K562 (cell line): ENCODE results near the gene PSMB10. TPM values are rescaled to one million over a fixed set of nuclear protein-coding genes. Genes with fewer than 3 reads are reported as not detected.

Experiments used
- ATAC-seq: fragments of 200-7000 bp; cut with Tn5 transposase; 3 replicates; pipeline ENCODE4 v1.9.1; 2020; ENCODE audit warnings: moderate library complexity
- BruUV-seq: library from RNA; stranded (reverse); fragments of 400-500 nt; replicated peaks from 2 replicates; lab custom pipeline; 2021; lab: Mats Ljungman, UMichigan
- CTCF ChIA-PET: fragments of 300-600 bp; formaldehyde crosslinking; extraction: SDS; loops from one replicate; lab custom pipeline; 2021; ENCODE audit warnings: low intra/inter-chr PET ratio; lab: Yijun Ruan, JAX
- POLR2A ChIA-PET: fragments of 300-600, 350-650 bp; sonication (Branson Sonifier 250); formaldehyde crosslinking; extraction: SDS; loops from one replicate; lab custom pipeline; 2021; ENCODE audit warnings: antibody characterized with exemption, inconsistent platforms; lab: Yijun Ruan, JAX
- DNase-seq, 4 experiments: peaks; one replicate each; pipeline versions ENCODE4 v3.0.0 to v3.0.0-alpha.2; 2011 to 2018; ENCODE audit warnings: low spot score in 3 of 4, mixed read lengths in 3 of 4; ENCODE audit errors: extremely low read depth in 1 of 4
- FAIRE-seq: peaks from 2 replicates; lab custom pipeline; 2011; peaks lifted over from hg19 to GRCh38; lab: Jason Lieb, UNC
- H2AFZ ChIP-seq: 2 replicates; pipeline ENCODE4 v1.6.0; 2011; ENCODE audit warnings: low read depth, low read length, control low read depth, inconsistent platforms
- H3K27ac ChIP-seq: fragments of 200-600 bp; 3 replicates; pipeline ENCODE4 v1.8.0; 2011; ENCODE audit warnings: low read depth, mild to moderate bottlenecking, control low read depth, inconsistent platforms, low read length, moderate library complexity, mixed read lengths; ENCODE audit errors: extremely low read depth
- H3K27me3 ChIP-seq, 2 experiments: fragments of 300-600 bp in 1 of 2; 2 replicates in 1 of 2; 3 replicates in 1 of 2; pipeline versions ENCODE4 v1.6.0 to v1.8.0; 2011; ENCODE audit warnings: inconsistent platforms in 2 of 2, low read length in 2 of 2, mild to moderate bottlenecking in 1 of 2, mixed read lengths in 1 of 2, moderate library complexity in 1 of 2; ENCODE audit not compliant: control insufficient read depth in 2 of 2, insufficient read depth in 2 of 2
- H3K36me3 ChIP-seq: fragments of 300-600 bp; 3 replicates; pipeline ENCODE4 v1.8.0; 2011; ENCODE audit warnings: mild to moderate bottlenecking, low read length, inconsistent platforms; ENCODE audit not compliant: control insufficient read depth, insufficient read depth
- H3K4me1 ChIP-seq, 2 experiments: fragments of 200-600 bp in 1 of 2; replicated peaks in 1 of 2; 2 replicates in 1 of 2; 3 replicates in 1 of 2; pipeline versions ENCODE4 v1.5.1 to v1.8.0; 2011; ENCODE audit warnings: inconsistent platforms in 2 of 2, low read length in 2 of 2, mild to moderate bottlenecking in 1 of 2, mixed read lengths in 1 of 2, moderate library complexity in 1 of 2; ENCODE audit not compliant: control insufficient read depth in 2 of 2, insufficient read depth in 2 of 2
- H3K4me2 ChIP-seq: 2 replicates; pipeline ENCODE4 v1.6.1; 2011; ENCODE audit warnings: low read length, control low read depth, inconsistent platforms, mixed read lengths; ENCODE audit not compliant: insufficient read depth
- H3K4me3 ChIP-seq: fragments of 200-600 bp; sonication (generic), shearing (Covaris generic); 2 replicates; pipeline ENCODE4 v1.5.1; 2016; ENCODE audit warnings: control low read depth, inconsistent platforms
- H3K79me2 ChIP-seq: fragments of 200-600 bp; 3 replicates; pipeline ENCODE4 v1.8.0; 2011; ENCODE audit warnings: low read length, inconsistent platforms; ENCODE audit not compliant: control insufficient read depth, insufficient read depth
- H3K9ac ChIP-seq, 2 experiments: 2 replicates each; pipeline versions ENCODE4 v1.6.0 to v1.6.1; 2011; ENCODE audit warnings: low read depth in 2 of 2, low read length in 2 of 2, control low read depth in 1 of 2, inconsistent platforms in 1 of 2, mild to moderate bottlenecking in 1 of 2, mixed read lengths in 1 of 2; ENCODE audit not compliant: insufficient read depth in 1 of 2
- H3K9me1 ChIP-seq: one replicate; pipeline ENCODE4 v1.6.0; 2011; ENCODE audit warnings: inconsistent platforms, mild to moderate bottlenecking, low read length, moderate library complexity; ENCODE audit not compliant: control insufficient read depth, insufficient read depth
- H3K9me3 ChIP-seq: replicated peaks from 2 replicates; pipeline ENCODE4 v1.5.1; 2011; ENCODE audit warnings: low read depth, low read length, inconsistent platforms; ENCODE audit not compliant: control insufficient read depth, insufficient read depth
- H4K20me1 ChIP-seq: replicated peaks from 2 replicates; pipeline ENCODE4 v1.6.1; 2011; ENCODE audit warnings: low read length, inconsistent platforms, mixed read lengths; ENCODE audit not compliant: control insufficient read depth, insufficient read depth
- NCOA4 ChIP-seq: fragments of 450-650 bp; IDR thresholded peaks from 2 replicates; pipeline ENCODE4 v1.6.1; 2018; ENCODE audit warnings: mild to moderate bottlenecking; ENCODE audit not compliant: partially characterized antibody
- WGBS: fragments of 100-300 bp; shearing (Covaris generic); methylation state at CpG from one replicate; pipeline ENCODE4 v1.1.6; 2016; ENCODE audit warnings: low coverage, mixed read lengths; ENCODE audit not compliant: insufficient coverage; ENCODE audit errors: missing lambda C conversion rate; 5-methylcytosine and 5-hydroxymethylcytosine counted together
- in situ Hi-C: fragments of 300-500 bp; cut with MboI; formaldehyde crosslinking; loops from 4 replicates; pipeline ENCODE4 v1.15.0; 2018; ENCODE audit warnings: inconsistent platforms, mixed read lengths
- intact Hi-C: fragments of 100-400 bp; cut with micrococcal nuclease; formaldehyde crosslinking; loops from 2 replicates; pipeline ENCODE4 v1.14.2; 2022
- polyA plus RNA-seq, 8 experiments: library from polyadenylated mRNA; depleted of rRNA in 4 of 8; stranded (reverse) in 5 of 8; unstranded in 3 of 8; fragments of >200 nt; fragmentation: Nextera tagmentation in 2 of 8; fragmentation: Illumina TruSeq in 1 of 8; extraction: Ambion mirVana in 2 of 8; extraction: Trizol in 1 of 8; gene quantifications; 2 replicates each; pipeline versions ENCODE4 v1.2.1 to v1.2.3, GENCODE V29; 2011 to 2014; ENCODE audit warnings: inconsistent platforms in 1 of 8, missing spikeins in 1 of 8
- total RNA-seq, 7 experiments: library from RNA; depleted of rRNA in 6 of 7; stranded (reverse); fragments of >200 nt in 6 of 7; fragmentation: Illumina TruSeq in 2 of 7; extraction: Trizol in 2 of 7; gene quantifications; 2 replicates each; pipeline versions ENCODE4 v1.2.1 to v1.2.3, GENCODE V29; 2011 to 2021; ENCODE audit warnings: low replicate concordance in 1 of 7
- TF ChIP-seq, protein P1 (sequence below): fragments of 250-450 bp; sonication (Bioruptor Pico); IDR thresholded peaks from 2 replicates; pipeline ENCODE4 v1.5.0; 2021; ENCODE audit warnings: mild to moderate bottlenecking, borderline replicate concordance
- TF ChIP-seq, protein P2 (sequence below): sonication (generic); formaldehyde crosslinking; IDR thresholded peaks from 2 replicates; pipeline ENCODE4 v1.8.0; 2023; ENCODE audit warnings: mild to moderate bottlenecking, missing genetic modification reagents

Gene PSMB10
- total and polyA plus RNA-seq, 9 of the 15 experiments (the other 6 are each of a cell fraction or from before 2014, with no cell fraction given) = 11.7 to 105 (median 51.0) TPM

DNA sequence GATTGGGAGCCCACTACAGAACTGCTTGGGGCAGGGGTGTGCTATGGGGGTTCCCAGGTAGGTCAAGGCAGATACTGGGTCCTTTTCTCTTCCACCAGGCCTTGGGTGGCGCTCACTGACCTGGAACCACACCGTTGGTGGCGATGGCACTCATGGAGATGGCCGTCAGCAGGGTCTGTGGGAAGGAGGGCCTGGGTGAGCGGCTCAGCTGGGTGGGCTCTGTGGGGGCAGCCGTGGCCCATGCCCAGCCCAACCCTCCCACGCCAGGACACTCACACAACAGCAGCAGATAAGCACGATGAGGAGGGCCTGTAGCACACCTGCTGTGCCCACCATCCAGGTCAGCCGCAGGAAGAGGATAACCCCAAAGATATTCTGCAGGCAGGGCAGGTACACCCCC lies 21.0 kb upstream of the PSMB10 start (continued):
- TF ChIP-seq, protein P1, sequence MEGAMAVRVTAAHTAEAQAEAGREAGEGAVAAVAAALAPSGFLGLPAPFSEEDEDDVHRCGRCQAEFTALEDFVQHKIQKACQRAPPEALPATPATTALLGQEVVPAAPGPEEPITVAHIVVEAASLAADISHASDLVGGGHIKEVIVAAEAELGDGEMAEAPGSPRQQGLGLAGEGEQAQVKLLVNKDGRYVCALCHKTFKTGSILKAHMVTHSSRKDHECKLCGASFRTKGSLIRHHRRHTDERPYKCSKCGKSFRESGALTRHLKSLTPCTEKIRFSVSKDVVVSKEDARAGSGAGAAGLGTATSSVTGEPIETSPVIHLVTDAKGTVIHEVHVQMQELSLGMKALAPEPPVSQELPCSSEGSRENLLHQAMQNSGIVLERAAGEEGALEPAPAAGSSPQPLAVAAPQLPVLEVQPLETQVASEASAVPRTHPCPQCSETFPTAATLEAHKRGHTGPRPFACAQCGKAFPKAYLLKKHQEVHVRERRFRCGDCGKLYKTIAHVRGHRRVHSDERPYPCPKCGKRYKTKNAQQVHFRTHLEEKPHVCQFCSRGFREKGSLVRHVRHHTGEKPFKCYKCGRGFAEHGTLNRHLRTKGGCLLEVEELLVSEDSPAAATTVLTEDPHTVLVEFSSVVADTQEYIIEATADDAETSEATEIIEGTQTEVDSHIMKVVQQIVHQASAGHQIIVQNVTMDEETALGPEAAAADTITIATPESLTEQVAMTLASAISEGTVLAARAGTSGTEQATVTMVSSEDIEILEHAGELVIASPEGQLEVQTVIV (CRISPR knock-in tag) = no peak
- TF ChIP-seq NCOA4 = no peak

DNA sequence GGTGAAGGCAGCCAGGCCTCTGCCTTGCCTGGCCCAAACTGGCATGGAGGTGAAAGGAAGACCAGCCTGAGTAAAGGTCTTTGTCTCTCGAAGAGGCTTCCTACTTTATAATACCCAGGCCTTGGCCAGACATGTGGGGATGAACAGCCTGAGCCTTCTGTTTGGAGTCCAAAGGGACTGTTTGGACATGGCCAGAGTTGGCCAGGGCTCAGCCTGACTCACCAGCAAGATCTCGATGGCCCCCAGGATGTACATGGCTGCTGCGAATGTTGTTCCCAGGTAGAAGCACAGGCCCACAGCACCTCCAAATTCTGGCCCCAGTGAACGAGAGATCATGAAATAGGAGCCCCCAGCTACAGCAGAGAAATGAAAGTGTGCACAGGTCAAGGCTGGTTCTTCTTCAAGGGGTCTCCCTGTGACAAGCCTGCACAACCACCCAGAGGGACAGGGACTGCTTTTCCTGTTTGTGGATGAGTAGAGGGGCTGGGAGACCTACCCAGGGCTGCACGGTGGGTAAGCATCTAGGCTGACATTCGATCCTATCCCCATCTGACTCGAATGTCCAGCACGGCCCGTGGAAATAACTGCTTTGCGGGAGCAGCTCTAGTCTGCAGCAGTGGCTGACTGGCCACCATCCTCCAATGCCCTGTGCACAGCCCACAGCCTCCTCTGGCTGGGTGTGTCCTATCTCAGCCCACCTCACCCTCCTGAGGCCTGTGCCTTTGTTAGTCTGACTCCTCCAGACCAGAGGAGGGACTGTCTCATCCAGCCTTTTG lies 18.0 kb upstream of the PSMB10 start:
- in situ Hi-C loops (no loop called here), intact Hi-C loops (no loop called here)
- no peak overlapping the region for H3K27ac ChIP-seq
- TF ChIP-seq, protein P2, sequence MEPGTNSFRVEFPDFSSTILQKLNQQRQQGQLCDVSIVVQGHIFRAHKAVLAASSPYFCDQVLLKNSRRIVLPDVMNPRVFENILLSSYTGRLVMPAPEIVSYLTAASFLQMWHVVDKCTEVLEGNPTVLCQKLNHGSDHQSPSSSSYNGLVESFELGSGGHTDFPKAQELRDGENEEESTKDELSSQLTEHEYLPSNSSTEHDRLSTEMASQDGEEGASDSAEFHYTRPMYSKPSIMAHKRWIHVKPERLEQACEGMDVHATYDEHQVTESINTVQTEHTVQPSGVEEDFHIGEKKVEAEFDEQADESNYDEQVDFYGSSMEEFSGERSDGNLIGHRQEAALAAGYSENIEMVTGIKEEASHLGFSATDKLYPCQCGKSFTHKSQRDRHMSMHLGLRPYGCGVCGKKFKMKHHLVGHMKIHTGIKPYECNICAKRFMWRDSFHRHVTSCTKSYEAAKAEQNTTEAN (CRISPR knock-in tag) = no peak
- no peaks in the 10 kb centered on the region for H3K9me3 ChIP-seq
- H3K9me1 ChIP-seq = no peaks in the 10 kb centered on the region
- H4K20me1 ChIP-seq = peaks cover 4% of the 10 kb centered on the region; the same call in 1 of the 2 replicates
- CTCF ChIA-PET = no interaction called here
- 85% methylated on average over 10 of the region's 10 CpGs for WGBS
- FAIRE-seq (no peak), DNase-seq (no peak), ATAC-seq (no peak)
- H3K4me1 ChIP-seq = peaks cover under 1 to 10% of the 10 kb centered on the region in 2 experiments; a peak in 4 of 5 replicates
- H3K36me3 ChIP-seq = peaks cover 71% of the 10 kb centered on the region; the same call in 2 of the 3 replicates
- no peak overlapping the region for H2AFZ ChIP-seq
- no peak overlapping the region for H3K4me2 ChIP-seq
- BruUV-seq = no TSS peak
- no peaks in the 10 kb centered on the region for H3K79me2 ChIP-seq
- H3K27me3 ChIP-seq = no peaks in the 10 kb centered on the region
- no peak overlapping the region for H3K4me3 ChIP-seq
- POLR2A ChIA-PET = interaction anchor here (0.5 to 2.2 kb wide), 3 partner anchors 10 to 138 kb away, joined by 3 to 7 read pairs (median 3); partner anchors contain the start of gene LCAT
- 0 out of 4 replicates have a peak overlapping the region, but pooled peaks of 1 of the 2 experiments have one; percentile 68 for H3K9ac ChIP-seq
